CD14-positive monocyte (primary cell): ENCODE measurements around the gene GTF3C6. TPM values are rescaled to one million over a fixed set of nuclear protein-coding genes. Genes with fewer than 3 reads are reported as not detected.
A peak's percentile ranks its signal among the peaks of the same experiment; 100 is the strongest.
"Not testable (repeated sequence)": the region's sequence is repeated elsewhere in the genome, so short reads cannot be mapped to it uniquely, and the experiment has no call there.

Experiments
- DNase-seq, 3 donors: peaks; one replicate each; pipeline ENCODE4 v3.0.0-alpha.2; 2011 to 2022
- H2AFZ ChIP-seq: 2 replicates; pipeline ENCODE4 v1.6.0; 2012; ENCODE audit warnings: mild to moderate bottlenecking, low read depth, low read length, inconsistent platforms; ENCODE audit not compliant: insufficient read depth, poor library complexity, severe bottlenecking
- H3K27ac ChIP-seq, 2 donors: 1 replicate in 1 of 2; 2 replicates in 1 of 2; pipeline ENCODE4 v1.5.1; 2012 to 2013; ENCODE audit warnings: low read length in 2 of 2, control low read depth in 1 of 2, inconsistent platforms in 1 of 2, low read depth in 1 of 2, mild to moderate bottlenecking in 1 of 2
- H3K27me3 ChIP-seq, 2 donors: one replicate each; pipeline versions ENCODE4 v1.6.0 to v1.6.1; 2011 to 2013; ENCODE audit warnings: low read length in 2 of 2; ENCODE audit not compliant: control insufficient read depth in 2 of 2, insufficient read depth in 2 of 2
- H3K36me3 ChIP-seq, 2 donors: replicated peaks in 1 of 2; 1 replicate in 1 of 2; 2 replicates in 1 of 2; pipeline versions ENCODE4 v1.5.1 to v1.6.1; 2012 to 2013; ENCODE audit warnings: low read length in 2 of 2, control low read depth in 1 of 2, inconsistent platforms in 1 of 2, mild to moderate bottlenecking in 1 of 2; ENCODE audit not compliant: insufficient read depth in 2 of 2, control insufficient read depth in 1 of 2
- H3K4me1 ChIP-seq, 2 donors: 1 replicate in 1 of 2; 2 replicates in 1 of 2; pipeline versions ENCODE4 v1.5.1 to v1.6.1; 2012 to 2013; ENCODE audit warnings: low read length in 2 of 2, control low read depth in 1 of 2, inconsistent platforms in 1 of 2, mild to moderate bottlenecking in 1 of 2, moderate library complexity in 1 of 2; ENCODE audit not compliant: insufficient read depth in 2 of 2, control insufficient read depth in 1 of 2
- H3K4me2 ChIP-seq: replicated peaks from 2 replicates; pipeline ENCODE3; 2012; ENCODE audit warnings: low read length, moderate library complexity, mild to moderate bottlenecking; ENCODE audit not compliant: poor library complexity, severe bottlenecking; ENCODE audit errors: extremely low read depth
- H3K4me3 ChIP-seq, 3 experiments: fragments of 200-600 bp in 1 of 3; sonication (generic) in 1 of 3; replicated peaks in 1 of 3; 1 replicate in 2 of 3; 2 replicates in 1 of 3; pipeline ENCODE4 v1.5.1; 2011 to 2013; ENCODE audit warnings: low read length in 3 of 3, mild to moderate bottlenecking in 3 of 3, control low read depth in 2 of 3, low read depth in 2 of 3, inconsistent platforms in 1 of 3, moderate library complexity in 1 of 3
- H3K79me2 ChIP-seq: 2 replicates; pipeline ENCODE4 v1.6.0; 2012; ENCODE audit warnings: mild to moderate bottlenecking, control low read depth, inconsistent platforms, low read length, moderate library complexity; ENCODE audit not compliant: insufficient read depth
- H3K9ac ChIP-seq: 2 replicates; pipeline ENCODE4 v1.6.0; 2017; ENCODE audit warnings: low read length, mild to moderate bottlenecking; ENCODE audit not compliant: insufficient read depth, poor library complexity, severe bottlenecking
- H3K9me3 ChIP-seq, 2 donors: replicated peaks in 1 of 2; 1 replicate in 1 of 2; 2 replicates in 1 of 2; pipeline versions ENCODE4 v1.5.1 to v1.6.1; 2012 to 2013; ENCODE audit warnings: low read length in 2 of 2, control low read depth in 1 of 2; ENCODE audit not compliant: control insufficient read depth in 1 of 2, insufficient read depth in 1 of 2
- H4K20me1 ChIP-seq: 2 replicates; pipeline ENCODE4 v1.6.0; 2012; ENCODE audit warnings: mild to moderate bottlenecking, low read length, control low read depth, moderate library complexity; ENCODE audit not compliant: insufficient read depth
- H3K27ac Mint-ChIP-seq, 7 donors: one replicate each; pipeline ENCODE4 v1.8.0; 2020; ENCODE audit warnings: mild to moderate bottlenecking in 7 of 7, mixed read lengths in 7 of 7, moderate library complexity in 6 of 7, inconsistent platforms in 2 of 7
- H3K27me3 Mint-ChIP-seq, 3 donors: one replicate each; pipeline ENCODE4 v1.8.0; 2021 to 2022; ENCODE audit warnings: low read depth in 3 of 3, mild to moderate bottlenecking in 3 of 3, mixed read lengths in 3 of 3, moderate library complexity in 3 of 3, inconsistent platforms in 1 of 3
- H3K36me3 Mint-ChIP-seq, 2 donors: one replicate each; pipeline ENCODE4 v1.8.0; 2020; ENCODE audit warnings: mixed read lengths in 2 of 2, inconsistent platforms in 1 of 2, mild to moderate bottlenecking in 1 of 2
- H3K4me1 Mint-ChIP-seq: one replicate; pipeline ENCODE4 v1.8.0; 2020; ENCODE audit warnings: mild to moderate bottlenecking, mixed read lengths
- H3K4me3 Mint-ChIP-seq, 2 donors: one replicate each; pipeline ENCODE4 v1.8.0; 2020; ENCODE audit warnings: mild to moderate bottlenecking in 2 of 2, mixed read lengths in 2 of 2, moderate library complexity in 1 of 2
- H3K9me3 Mint-ChIP-seq, 7 donors: one replicate each; pipeline ENCODE4 v1.8.0; 2020 to 2022; ENCODE audit warnings: mixed read lengths in 7 of 7, mild to moderate bottlenecking in 6 of 7, moderate library complexity in 6 of 7, inconsistent platforms in 2 of 7
- CTCF ChIP-seq: fragments of 200-600 bp; IDR thresholded peaks from one replicate; pipeline ENCODE4 v1.8.0; 2022; ENCODE audit warnings: antibody characterized with exemption, mild to moderate bottlenecking
- WGBS: methylation state at CpG from one replicate; pipeline ENCODE4 v1.1.5; 2013; ENCODE audit warnings: missing lambda C conversion rate; ENCODE audit not compliant: insufficient coverage; 5-methylcytosine and 5-hydroxymethylcytosine counted together
- intact Hi-C, 2 donors: fragments of 100-400 bp; cut with micrococcal nuclease; formaldehyde crosslinking; loops; one replicate each; pipeline versions ENCODE4 v1.15.0 to v1.15.1; 2023
- polyA plus RNA-seq, 3 donors: library from polyadenylated mRNA; depleted of rRNA in 1 of 3; unstranded in 2 of 3; stranded (reverse) in 1 of 3; fragments of 300-500 nt in 2 of 3; fragments of >200 nt in 1 of 3; fragmentation: Illumina TruSeq in 2 of 3; gene quantifications; 1 replicate in 2 of 3; 2 replicates in 1 of 3; pipeline ENCODE4 v1.2.3, GENCODE V29; 2012 to 2021

GTF3C6 gene
- polyA plus RNA-seq, 3 donors, result 15.1 to 93.9 (median 91.1) TPM

GRCh38 chr6:110965629-110966229 lies 7.2 kb downstream of the GTF3C6 start:
- 100% methylated on average over 2 of the region's 3 CpGs for WGBS
- Mint-ChIP-seq H3K9me3 (peaks cover 0 to 3% (median 0%) of the 10 kb centered on the region in 7 donors), H3K4me3 (no peak overlapping the region), H3K27me3 (no peaks in the 10 kb centered on the region), H3K27ac (no peak overlapping the region), H3K4me1 (no peaks in the 10 kb centered on the region), H3K36me3 (peaks cover 64 to 78% of the 10 kb centered on the region in 2 donors)
- no peaks in the 10 kb centered on the region for H3K4me1 ChIP-seq
- H2AFZ ChIP-seq, result no peak overlapping the region
- H3K9ac ChIP-seq, result no peak overlapping the region
- H3K27me3 ChIP-seq, result no peaks in the 10 kb centered on the region
- H3K4me3 ChIP-seq, result no peak overlapping the region
- no peaks in the 10 kb centered on the region for H3K79me2 ChIP-seq
- H3K4me2 ChIP-seq, result no peak overlapping the region
- no peaks in the 10 kb centered on the region for H4K20me1 ChIP-seq
- intact Hi-C loops, result no loop called here
- DNase-seq, result no peak
- no peak for TF ChIP-seq CTCF
- peaks cover 37 to 71% of the 10 kb centered on the region in 2 donors for H3K36me3 ChIP-seq
- no peak overlapping the region for H3K27ac ChIP-seq
- no peaks in the 10 kb centered on the region for H3K9me3 ChIP-seq

- Mint-ChIP-seq H3K27ac (peak overlapping the region in 1 of 7 donors; percentile 7), H3K36me3 (peaks cover 39 to 49% of the 10 kb centered on the region in 2 donors)
- H3K9me3 Mint-ChIP-seq, H3K27ac ChIP-seq, H3K4me2 ChIP-seq, intact Hi-C loops, H3K79me2 ChIP-seq, H3K4me1 ChIP-seq, H3K4me3 ChIP-seq, DNase-seq, H3K4me3 Mint-ChIP-seq, H3K27me3 ChIP-seq, H3K9ac ChIP-seq, H3K27me3 Mint-ChIP-seq, H3K9me3 ChIP-seq, H3K4me1 Mint-ChIP-seq, H4K20me1 ChIP-seq, H2AFZ ChIP-seq: not testable (repeated sequence)
- peaks cover 20 to 42% of the 10 kb centered on the region in 2 donors for H3K36me3 ChIP-seq
- WGBS, result no CpG with 5 or more reads among the region's 2 CpGs
Measured at GRCh38 chr6:110968661-110969060, 10.2 kb downstream of the GTF3C6 start.
